Heart left ventricle (tissue), 16 donors: ENCODE data around the gene CD99L2. TPM values are rescaled to one million over a fixed set of nuclear protein-coding genes. Genes with fewer than 3 reads are reported as not detected.

Experiments used
- ATAC-seq, 4 donors: fragments of 200-7000 bp; cut with Tn5 transposase; one replicate each; pipeline ENCODE4 v1.9.1; 2020 to 2022; ENCODE audit warnings: moderate library complexity in 4 of 4, mild to moderate bottlenecking in 3 of 4, moderate number of reproducible peaks in 1 of 4
- DNase-seq, 5 donors: peaks; one replicate each; pipeline ENCODE4 v3.0.0-alpha.2; 2020
- H3K27ac ChIP-seq, 12 donors: fragments of 200-600 bp; sonication (generic) in 4 of 12; one replicate each; pipeline versions ENCODE4 v1.5.0 to v1.8.0; 2016 to 2022; ENCODE audit warnings: mild to moderate bottlenecking in 2 of 12
- H3K27me3 ChIP-seq, 9 donors: fragments of 200-600 bp; sonication (generic) in 2 of 9; one replicate each; pipeline versions ENCODE4 v1.5.1 to v1.8.0; 2016 to 2022; ENCODE audit warnings: mild to moderate bottlenecking in 3 of 9
- H3K36me3 ChIP-seq, 9 donors: fragments of 200-600 bp; sonication (generic) in 2 of 9; one replicate each; pipeline versions ENCODE4 v1.5.0 to v1.8.0; 2018 to 2022; ENCODE audit warnings: mild to moderate bottlenecking in 2 of 9
- H3K4me1 ChIP-seq, 12 donors: fragments of 200-600 bp; sonication (generic) in 4 of 12; one replicate each; pipeline versions ENCODE4 v1.5.0 to v1.8.0; 2016 to 2022; ENCODE audit warnings: mild to moderate bottlenecking in 3 of 12
- H3K4me3 ChIP-seq, 12 donors: fragments of 200-600 bp; sonication (generic) in 4 of 12; one replicate each; pipeline versions ENCODE4 v1.5.0 to v1.8.0; 2017 to 2022; ENCODE audit warnings: mild to moderate bottlenecking in 9 of 12, moderate library complexity in 4 of 12
- H3K9me3 ChIP-seq, 12 donors: fragments of 200-600 bp; sonication (generic) in 4 of 12; one replicate each; pipeline versions ENCODE4 v1.5.0 to v1.8.0; 2016 to 2022; ENCODE audit warnings: mild to moderate bottlenecking in 1 of 12
- CTCF ChIP-seq, 12 donors: fragments of 200-600 bp; sonication (generic) in 4 of 12; IDR thresholded peaks; one replicate each; pipeline versions ENCODE4 v1.5.0 to v1.8.0; 2018 to 2022; ENCODE audit warnings: antibody characterized with exemption in 12 of 12, mild to moderate bottlenecking in 5 of 12
- POLR2A ChIP-seq, 2 donors: fragments of 450-650 bp; IDR thresholded peaks; one replicate each; pipeline ENCODE4 v1.6.1; 2017; ENCODE audit warnings: antibody characterized with exemption in 2 of 2, mild to moderate bottlenecking in 2 of 2, moderate library complexity in 2 of 2
- WGBS, 4 donors: extraction: QIAGEN DNeasy Blood & Tissue Kit in 2 of 4; methylation state at CpG; one replicate each; pipeline versions ENCODE4 v1.1.5 to v1.1.7; 2013 to 2018; 5-methylcytosine and 5-hydroxymethylcytosine counted together
- intact Hi-C, 10 donors: fragments of 100-400 bp; cut with DNase I; formaldehyde crosslinking; loops; one replicate each; pipeline versions ENCODE4 v1.11.1 to v1.14.2; 2022
- polyA plus RNA-seq, 2 donors: library from polyadenylated mRNA; stranded (reverse); fragments of 200-250 nt; gene quantifications; one replicate each; pipeline ENCODE4 v1.2.3, GENCODE V29; 2013
- total RNA-seq, 9 donors: library from RNA; depleted of rRNA in 2 of 9; stranded (reverse); fragments of >200 nt in 2 of 9; fragmentation: NEBNext Ultra II Directional in 3 of 9; extraction: Animal tissue kit (Norgen Biotek cat#: 25700) in 3 of 9; gene quantifications; one replicate each; pipeline versions ENCODE4 v1.1.0 to v1.2.4, GENCODE V29; 2016 to 2023
- donor health status: ischemic (EF 13 %, LVEDD 7.1; RV severe dilation, severe dysfunction).
- donor health status: healthy with polysubstance abuse.
- donor health status: DM: no; HTN: yes; CAD: no.
- donor health status: DM: no; HTN: no; CAD: no.
- donor health status: ischemic (EF 25% LVEDD 6.9; RV normal size, moderate dysfunction).
- donor health status: ischemic (EF 25% LVEDD 5.7; RV mildly dilated, moderate dysfunction).
- donor health status: healthy.
- donor health status: DM: yes; HTN: yes; CAD: no.
- donor health status: ischemic (EF 35%, LVEDD 5.7; RV mildly dilated, moderate dysfunction).
- donor health status: nonischemic (EF 11% LVEDD 7.7; RV severe dilation, severe dysfunction).
- donor health status: DM: yes; HTN: yes; CAD: no.
- donor health status: PGD.
- donor health status: ischemic (EF 29% LVEDD 5.4; RV normal size, mild dysfunction).
- donor health status: nonischemic (EF 23%, LVEDD 6.1; RV moderate dilation, normal function).

CD99L2 gene
- total and polyA plus RNA-seq, 11 donors = 51.9 to 115 (median 82.1) TPM

GRCh38 chrX:150753357-150753756 is 145.1 kb downstream of the CD99L2 start:
- Histone ChIP-seq H3K9me3 (no peaks in the 10 kb centered on the region), H3K27ac (no peak overlapping the region), H3K36me3 (peaks cover 0 to 38% (median 6%) of the 10 kb centered on the region in 9 donors), H3K4me3 (no peak overlapping the region), H3K27me3 (no peaks in the 10 kb centered on the region), H3K4me1 (no peaks in the 10 kb centered on the region)
- DNase-seq = no peak
- no peak for TF ChIP-seq CTCF (IDR thresholded peaks at IDR 0.05)
- TF ChIP-seq POLR2A (IDR thresholded peaks at IDR 0.05) = no peak
- intact Hi-C loops = no loop called here
- WGBS, 4 donors = 74 to 93% (median 84%) methylated on average over 4 of the region's 4 CpGs
- ATAC-seq = no peak

GRCh38 chrX:150752124-150752523 is 146.3 kb downstream of the CD99L2 start:
- ATAC-seq = peak; percentile 45 to 75 (median 56)
- intact Hi-C loops = no loop called here

GRCh38 chrX:150736475-150736874 is 162.0 kb downstream of the CD99L2 start:
- intact Hi-C loops = no loop called here
- Histone ChIP-seq H3K36me3 (peaks cover 0 to 91% (median 46%) of the 10 kb centered on the region in 9 donors), H3K4me3 (peak overlapping the region in 2 of 12 donors; percentile 7 to 9), H3K9me3 (no peaks in the 10 kb centered on the region), H3K27me3 (peaks cover 0 to 5% (median 0%) of the 10 kb centered on the region in 9 donors), H3K27ac (no peak overlapping the region), H3K4me1 (no peaks in the 10 kb centered on the region)
- WGBS, 4 donors = 84 to 90% (median 89%) methylated on average over 9 of the region's 9 CpGs
- TF ChIP-seq POLR2A (IDR thresholded peaks at IDR 0.05) = no peak
- TF ChIP-seq CTCF (IDR thresholded peaks at IDR 0.05) = no peak
- ATAC-seq (no peak), DNase-seq (no peak)

More at GRCh38 chrX:150752124-150752523, 146.3 kb downstream of the CD99L2 start:
- Histone ChIP-seq H3K27me3 (no peaks in the 10 kb centered on the region), H3K4me1 (no peaks in the 10 kb centered on the region), H3K36me3 (peaks cover 0 to 35% (median 6%) of the 10 kb centered on the region in 9 donors), H3K27ac (peak overlapping the region in 1 of 12 donors; percentile 38), H3K4me3 (no peak overlapping the region), H3K9me3 (no peaks in the 10 kb centered on the region)
- WGBS, 4 donors = 60 to 76% (median 63%) methylated on average over 3 of the region's 3 CpGs
- no peak for DNase-seq
- TF ChIP-seq CTCF (IDR thresholded peaks at IDR 0.05) (no peak), POLR2A (IDR thresholded peaks at IDR 0.05) (no peak)

- peaks cover 0 to 91% (median 33%) of the 10 kb centered on the region in 9 donors for H3K36me3 ChIP-seq
- H3K4me3 ChIP-seq = no peak overlapping the region
- ATAC-seq (peak in 1 of 4 donors; percentile 68), DNase-seq (peak in 2 of 5 donors; percentile 35 to 56)
- H3K27me3 ChIP-seq = no peaks in the 10 kb centered on the region
- H3K4me1 ChIP-seq = no peaks in the 10 kb centered on the region
- whole genome bisulfite sequencing, 4 donors = 61 to 90% (median 76%) methylated on average over 3 of the region's 3 CpGs
- intact Hi-C loops = no loop called here
- H3K27ac ChIP-seq = no peak overlapping the region
- H3K9me3 ChIP-seq = no peaks in the 10 kb centered on the region
- TF ChIP-seq CTCF (IDR thresholded peaks at IDR 0.05) (no peak), POLR2A (IDR thresholded peaks at IDR 0.05) (no peak)
Observed at GRCh38 chrX:150731795-150732194, 166.7 kb downstream of the CD99L2 start.
